Stimulated activated CD4-positive, alpha-beta T cell treated with anti-CD3 and anti-CD28 coated beads, Interleukin-15, amount 100 ng/mL, for 48 hours (primary cell): ENCODE results near the gene C4BPA.

Source experiments
- DNase-seq, 2 donors: peaks; one replicate each; pipeline ENCODE4 v3.0.0-alpha.2; 2020; ENCODE audit warnings: low read depth in 2 of 2

Gene C4BPA

GRCh38 chr1:207188901-207189300 is 84.9 kb downstream of the C4BPA start:
- DNase-seq = no peak

DNA sequence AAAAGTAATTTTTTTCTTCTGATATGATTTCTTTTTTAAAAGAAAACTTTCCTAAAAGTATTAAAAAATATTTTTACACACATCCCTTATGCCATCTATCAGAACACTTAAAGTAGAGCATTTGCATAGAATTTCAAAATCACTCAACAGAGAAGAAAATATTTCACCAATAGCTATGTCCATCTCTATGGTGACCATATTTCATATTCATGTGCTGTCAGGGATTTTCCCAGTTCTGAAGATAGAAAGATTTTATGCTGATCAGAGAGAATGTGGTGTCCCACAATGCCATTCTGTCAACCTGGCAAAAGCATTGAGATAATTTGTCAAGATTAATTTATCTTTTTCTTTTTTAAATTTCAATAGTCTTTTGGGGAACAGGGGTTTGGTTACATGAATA is 87.0 kb downstream of the C4BPA start:
- DNase-seq = no peak

DNA sequence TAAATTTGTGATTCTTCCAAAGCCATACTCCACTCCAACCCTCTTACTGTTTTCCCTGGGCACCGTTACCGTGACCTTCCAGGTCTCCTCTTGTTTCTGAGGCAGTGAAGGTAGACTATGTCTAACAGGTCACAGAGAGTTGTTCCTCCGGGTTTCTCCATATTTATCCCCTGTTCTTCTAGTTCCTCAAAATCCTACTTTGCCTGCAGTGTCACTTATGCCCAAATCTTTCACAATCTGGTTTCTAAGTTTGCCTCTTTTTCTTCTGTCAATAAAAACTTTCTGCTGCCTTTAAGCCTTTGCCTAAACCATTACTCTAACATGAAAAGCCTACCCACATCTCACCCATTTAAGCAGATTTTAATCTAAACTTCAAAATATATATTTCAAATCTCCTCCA is 87.7 kb downstream of the C4BPA start:
- no peak for DNase-seq

DNA sequence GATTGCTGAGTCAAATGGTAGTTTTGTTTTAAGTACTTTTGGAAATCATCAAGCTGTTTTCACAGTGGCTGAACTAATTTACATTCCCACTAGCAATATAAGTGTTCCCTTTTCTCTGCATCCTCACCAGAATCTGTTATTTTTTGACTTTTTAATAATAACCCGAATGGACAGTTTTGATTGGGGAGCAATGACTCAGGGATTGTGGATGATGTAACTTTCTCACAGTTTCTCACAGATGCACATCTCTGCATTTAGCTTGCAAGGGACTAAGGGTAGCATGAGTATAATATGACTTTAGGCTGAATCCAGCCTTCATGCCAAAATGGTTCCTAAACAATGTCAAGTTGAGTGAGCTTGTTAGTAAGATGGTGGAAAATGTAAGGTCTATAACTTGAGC is 90.2 kb downstream of the C4BPA start:
- DNase-seq = no peak
